HG03378 (cell line): ENCODE measurements around the gene GTF2H1.
A peak's percentile ranks its signal among the peaks of the same experiment; 100 is the strongest.

Experiments
- ATAC-seq: cut with Tn5 transposase; IDR thresholded peaks from one replicate; pipeline ENCODE4 v1.9.1; 2021; ENCODE audit warnings: mild to moderate bottlenecking, moderate library complexity; ENCODE audit not compliant: unreplicated experiment

Gene GTF2H1

GRCh38 chr11:18321969-18322711 is at the start of gene GTF2H1, which contains the start of gene HPS5:
Gene GTF2H1 (plus strand): TSS chr11:18322567. CDS start chr11:18333075, 10,508 bp downstream.
Gene HPS5 (minus strand): TSS chr11:18322140. CDS start chr11:18317858, 4,282 bp downstream.
- ATAC-seq: peak; percentile 76

GRCh38 chr11:18277565-18278271 is 44.6 kb upstream of the GTF2H1 start:
- no peak for ATAC-seq

DNA sequence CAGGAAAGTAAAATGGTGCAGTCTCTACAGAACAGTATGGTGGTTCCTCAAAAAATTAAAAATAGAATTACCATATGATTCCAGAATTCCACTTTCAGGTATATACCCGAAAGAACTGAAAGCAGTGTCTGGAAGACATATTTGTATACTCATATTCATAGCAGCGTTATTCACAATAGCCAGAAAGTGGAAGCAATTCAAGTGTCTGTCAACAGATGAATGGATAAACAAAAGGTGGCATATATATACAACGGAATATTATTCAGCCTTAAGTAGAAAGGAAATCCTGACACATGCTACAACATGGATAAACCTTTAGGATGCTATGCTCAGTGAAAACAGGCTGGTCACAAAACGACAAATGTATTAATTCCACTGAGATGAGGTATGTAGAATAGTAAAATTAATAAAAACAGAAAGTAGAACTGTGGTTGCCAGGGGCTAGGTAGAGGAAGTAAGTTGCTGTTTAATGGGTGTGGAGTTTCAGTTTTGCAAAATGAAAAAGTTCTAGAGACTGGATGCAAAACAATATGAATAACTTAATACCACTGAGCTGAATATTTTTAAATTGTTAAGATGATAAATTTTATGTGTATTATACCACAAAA is 41.8 kb upstream of the GTF2H1 start:
- ATAC-seq: peak; percentile 87

GRCh38 chr11:18282626-18283025 is 39.7 kb upstream of the GTF2H1 start:
- no peak for ATAC-seq

DNA sequence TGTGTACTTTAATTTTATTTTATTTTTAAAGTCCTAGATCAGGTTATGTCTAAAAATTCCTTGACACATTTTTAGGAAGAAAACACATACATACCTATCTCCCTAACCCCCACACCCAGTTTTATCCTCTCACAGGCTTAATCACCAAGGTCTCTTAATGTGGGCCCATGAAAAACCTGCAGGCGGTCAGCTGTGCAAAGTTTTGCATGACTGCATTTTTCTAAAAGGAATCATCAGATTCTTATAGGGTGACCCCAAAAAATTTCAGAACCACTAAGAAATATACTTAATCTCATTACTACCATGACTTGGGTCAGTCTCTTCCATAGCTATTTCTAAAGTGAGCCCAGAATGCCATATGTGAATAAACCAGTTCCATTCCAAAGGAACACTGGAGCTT is 36.5 kb upstream of the GTF2H1 start:
- no peak for ATAC-seq

DNA sequence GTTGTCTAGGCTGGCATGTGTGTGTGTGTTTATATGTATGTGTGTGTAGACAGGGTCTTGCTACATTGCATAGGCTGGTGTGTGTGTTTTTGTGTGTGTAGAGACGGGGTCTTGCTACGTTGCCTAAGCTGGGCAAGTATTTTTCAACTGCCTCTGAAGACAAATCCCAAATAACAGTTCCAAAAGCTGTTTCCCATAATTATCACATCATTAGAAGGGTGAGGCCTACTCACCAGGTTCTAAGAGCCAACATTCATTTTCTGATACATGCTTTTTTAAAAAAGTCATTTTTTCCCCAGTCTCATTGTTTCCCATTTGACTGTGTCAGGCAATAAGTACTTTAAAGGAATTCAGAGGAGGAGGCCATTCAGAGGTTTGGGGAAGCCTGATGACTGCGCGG is 33.5 kb upstream of the GTF2H1 start:
- no peak for ATAC-seq

- no peak for ATAC-seq
Measured at GRCh38 chr11:18294862-18295261, 27.5 kb upstream of the GTF2H1 start.

GRCh38 chr11:18295316-18295715 is 27.1 kb upstream of the GTF2H1 start:
- ATAC-seq: no peak

DNA sequence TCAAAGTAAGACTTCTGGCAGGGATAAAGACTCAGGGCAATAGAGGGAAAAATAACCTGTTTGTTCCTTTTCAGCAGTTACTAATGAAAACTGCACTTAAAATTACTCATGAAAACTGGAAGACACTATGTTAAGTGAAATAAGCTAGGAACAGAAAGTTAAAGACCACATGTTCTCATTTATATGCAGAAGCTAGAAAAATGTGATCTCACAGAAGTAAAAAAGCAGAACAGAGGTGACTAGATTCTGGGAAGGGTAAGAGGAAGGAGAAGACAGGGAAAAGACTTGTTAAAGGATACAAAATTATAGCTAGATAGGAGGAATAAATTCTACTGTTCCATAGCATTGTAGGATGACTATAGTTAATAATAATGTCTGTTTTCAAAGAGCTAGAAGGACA is 22.6 kb upstream of the GTF2H1 start:
- ATAC-seq: no peak

DNA sequence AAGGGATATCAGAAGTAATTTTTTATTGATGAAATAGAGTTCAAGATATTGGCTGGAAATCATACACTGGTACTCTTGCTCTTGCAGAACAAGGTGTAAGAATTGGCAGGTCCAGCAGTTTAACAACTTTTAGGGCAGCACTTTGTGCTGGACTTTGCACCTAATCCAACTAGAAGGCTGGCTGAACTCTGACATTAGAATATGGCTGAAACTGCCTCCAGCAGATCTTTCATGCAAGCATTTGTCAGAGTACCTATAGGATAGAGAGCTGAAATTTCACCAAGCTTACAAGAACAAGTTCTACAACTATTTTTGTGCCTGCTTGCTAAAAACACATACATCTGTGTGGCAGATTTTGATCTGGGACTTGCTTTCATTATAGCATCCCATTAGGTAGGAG is 17.6 kb upstream of the GTF2H1 start:
- no peak for ATAC-seq

GRCh38 chr11:18307461-18308139 is 14.8 kb upstream of the GTF2H1 start:
- ATAC-seq: no peak

DNA sequence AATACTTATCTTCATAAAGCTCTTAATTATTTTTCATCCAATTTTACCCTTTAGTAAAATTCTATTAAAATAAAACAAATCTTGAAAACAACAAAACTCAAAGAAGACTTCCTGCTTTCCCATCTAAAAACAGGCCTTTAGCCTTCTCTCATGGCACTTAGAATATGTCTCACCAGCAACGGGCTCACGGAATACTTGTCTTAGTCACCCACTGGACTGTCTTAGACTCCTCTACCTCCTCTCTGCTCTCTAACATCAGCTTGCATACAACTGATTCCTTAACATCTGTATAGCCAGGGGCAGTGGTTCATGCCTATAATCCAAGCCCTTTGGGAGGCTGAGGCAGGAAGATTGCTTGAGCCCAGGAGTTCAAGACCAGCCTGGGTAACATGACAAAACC is 14.1 kb upstream of the GTF2H1 start:
- ATAC-seq: no peak

DNA sequence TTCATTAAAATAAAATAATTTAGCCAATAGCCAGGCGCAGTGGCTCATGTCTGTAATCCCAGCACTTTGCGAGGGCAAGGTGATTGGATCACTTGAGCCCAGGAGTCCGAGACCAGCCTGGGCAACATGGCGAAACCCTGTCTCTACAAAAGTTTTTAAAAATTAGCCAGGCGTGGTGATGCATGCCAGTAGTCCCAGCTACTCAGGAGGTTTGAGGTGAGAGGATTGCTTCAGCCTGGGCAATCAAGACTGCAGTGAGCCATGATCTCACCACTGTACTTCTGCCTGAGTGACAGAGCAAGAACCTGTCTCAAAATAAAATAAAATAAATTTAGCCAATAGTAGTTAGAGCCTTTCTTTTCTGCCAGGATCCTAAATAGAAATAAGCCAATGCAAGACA is 12.7 kb upstream of the GTF2H1 start:
- ATAC-seq: no peak

- ATAC-seq: peak; percentile 65
Measured at GRCh38 chr11:18310800-18311340, 11.5 kb upstream of the GTF2H1 start.

GRCh38 chr11:18312012-18312411 is 10.4 kb upstream of the GTF2H1 start:
- no peak for ATAC-seq

DNA sequence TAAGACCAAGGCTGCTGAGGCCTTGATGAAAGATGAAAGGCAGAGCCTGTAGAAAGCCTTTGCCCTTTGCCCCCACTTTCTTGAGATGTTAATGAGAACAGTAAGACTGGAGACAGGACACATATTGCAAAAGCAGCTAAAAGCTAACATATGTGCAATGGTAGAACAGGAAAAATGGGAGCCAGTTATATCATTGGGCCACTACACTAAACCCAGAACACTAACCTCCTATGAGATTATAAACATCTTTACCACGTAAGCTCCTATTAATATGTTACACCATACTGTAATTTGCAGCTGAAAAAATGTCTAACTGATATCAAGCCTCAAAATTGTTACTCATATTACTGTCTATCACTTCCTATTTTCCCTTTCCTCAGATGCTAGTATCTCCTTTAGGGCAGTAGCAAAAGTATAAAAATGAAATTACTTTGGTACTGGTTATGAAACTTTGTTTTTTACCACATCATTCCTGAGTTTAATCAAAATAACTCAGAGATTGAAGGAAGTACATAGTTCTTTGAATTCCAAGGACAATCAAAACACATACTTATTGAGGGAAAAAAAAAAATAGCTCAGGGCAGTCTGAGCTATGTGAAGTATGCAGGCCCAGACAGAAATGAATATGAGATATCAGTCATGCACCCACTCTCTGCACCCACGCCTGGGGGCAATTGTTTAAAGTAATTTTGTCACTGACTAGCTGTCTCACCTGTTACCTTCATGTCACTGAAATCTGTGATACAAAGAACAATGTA is 9.5 kb upstream of the GTF2H1 start:
- ATAC-seq: no peak

- no peak for ATAC-seq
Measured at GRCh38 chr11:18313965-18314763, 8.2 kb upstream of the GTF2H1 start.

- ATAC-seq: no peak
Measured at GRCh38 chr11:18314784-18315523, 7.4 kb upstream of the GTF2H1 start.

GRCh38 chr11:18315893-18316292 is 6.5 kb upstream of the GTF2H1 start:
- ATAC-seq: no peak
